GM19463 (cell line): ENCODE data around the gene CIZ1.

ENCODE experiments used
- ATAC-seq: cut with Tn5 transposase; IDR thresholded peaks from one replicate; pipeline ENCODE4 v1.9.1; 2021; ENCODE audit warnings: mild to moderate bottlenecking, moderate library complexity; ENCODE audit not compliant: unreplicated experiment

The CIZ1 gene

DNA sequence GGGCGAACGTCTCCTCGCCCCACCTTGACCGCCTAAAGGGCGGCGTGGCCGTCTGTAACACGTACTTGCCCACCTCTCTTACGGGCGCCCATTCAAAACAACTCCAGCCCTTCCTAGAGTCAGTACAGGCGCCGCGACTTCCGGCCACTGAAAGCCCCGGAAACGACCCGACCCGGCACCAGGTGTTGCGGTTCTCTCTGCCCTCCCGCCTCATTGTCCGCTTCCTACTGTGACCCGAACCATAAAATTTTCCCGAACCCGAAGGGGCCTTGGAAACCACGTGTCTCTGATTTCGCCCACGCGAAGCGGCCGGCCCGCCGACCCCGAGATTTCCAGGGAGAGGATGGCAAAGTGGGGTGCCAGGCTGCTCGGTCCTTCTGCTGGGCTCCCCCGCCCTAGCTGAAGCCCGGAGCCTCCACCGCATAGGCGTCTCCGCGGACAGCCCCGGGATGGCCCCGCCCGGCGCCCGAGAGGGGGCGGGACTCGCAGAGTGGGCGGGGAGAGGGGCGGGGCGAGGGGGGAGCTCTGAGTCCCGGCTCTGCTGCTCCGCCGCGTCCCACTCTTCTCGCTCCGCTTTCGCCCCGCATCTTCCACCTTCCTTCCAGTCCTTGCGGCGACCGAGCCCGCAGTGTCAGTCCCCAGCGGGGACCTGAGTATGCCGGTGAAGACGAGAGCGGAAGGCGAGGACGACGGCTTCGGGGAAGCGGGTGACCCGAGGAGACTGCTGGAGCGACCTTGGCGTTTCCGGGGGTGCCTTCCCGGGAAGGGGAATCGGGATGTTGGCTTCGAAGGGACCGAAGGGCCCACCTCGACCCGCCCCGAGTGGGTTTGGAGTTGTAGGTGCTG lies 63.2 kb downstream of the CIZ1 start:
- ATAC-seq = peak; percentile 62

- ATAC-seq = peak; percentile 59
Measured at GRCh38 chr9:128127568-128127989, 63.8 kb downstream of the CIZ1 start, which contains the start of gene PTGES2. TSS of gene PTGES2 (minus strand) at chr9:128127729. CDS start at chr9:128127717, 12 bp downstream.

GRCh38 chr9:128125580-128126354 lies 65.6 kb downstream of the CIZ1 start:
- ATAC-seq = no peak

- no peak for ATAC-seq
Measured at GRCh38 chr9:128124873-128125579, 66.3 kb downstream of the CIZ1 start.

GRCh38 chr9:128124451-128124850 lies 66.9 kb downstream of the CIZ1 start:
- no peak for ATAC-seq

DNA sequence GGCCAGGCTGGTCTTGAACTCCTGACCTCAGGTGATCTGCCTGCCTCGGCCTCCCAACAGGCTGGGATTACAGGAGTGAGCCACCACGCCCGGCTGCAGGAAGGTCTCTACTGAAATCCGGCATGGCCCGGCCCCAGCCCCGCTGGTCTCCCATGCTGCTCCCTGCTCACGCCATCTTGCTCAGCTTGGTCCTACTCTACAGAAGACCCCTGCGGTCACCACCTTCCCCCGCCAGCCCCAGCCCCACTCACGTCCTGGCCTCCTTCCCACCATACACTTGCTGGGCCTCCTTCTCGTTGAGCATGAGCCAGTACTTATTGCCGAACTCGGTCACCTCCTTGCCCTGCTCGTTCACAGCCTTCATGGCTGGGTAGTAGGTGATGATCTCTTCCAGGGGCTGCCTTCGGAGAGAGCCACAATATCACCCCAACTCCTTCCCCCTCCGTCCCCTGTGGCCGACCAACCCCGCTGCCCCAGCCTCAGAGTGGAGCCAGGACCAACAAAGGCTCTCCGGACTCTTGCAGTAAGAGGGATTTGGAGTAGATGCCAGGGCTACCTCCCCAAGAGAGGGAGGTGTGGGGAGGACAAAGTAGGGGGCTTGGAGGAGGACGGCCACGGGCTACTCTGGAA lies 67.8 kb downstream of the CIZ1 start:
- ATAC-seq = no peak

- no peak for ATAC-seq
Measured at GRCh38 chr9:128122809-128123175, 68.6 kb downstream of the CIZ1 start.

GRCh38 chr9:128121924-128122808 lies 69.2 kb downstream of the CIZ1 start:
- no peak for ATAC-seq

DNA sequence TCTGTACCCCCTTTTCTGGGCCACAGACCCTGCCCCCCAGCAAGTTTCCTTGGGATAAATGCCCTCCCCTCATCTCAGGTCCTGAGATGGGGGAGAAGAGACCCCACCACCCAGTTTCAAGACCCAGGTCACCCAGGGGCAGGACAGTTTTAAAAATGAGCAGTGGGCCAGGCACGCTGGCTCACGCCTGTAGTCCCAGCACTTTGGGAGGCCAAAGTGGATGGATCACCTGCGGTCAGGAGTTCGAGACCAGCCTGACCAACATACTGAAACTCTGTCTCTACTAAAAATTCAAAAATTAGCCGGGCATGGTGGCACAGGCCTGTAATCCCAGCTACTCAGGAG lies 69.9 kb downstream of the CIZ1 start:
- no peak for ATAC-seq

GRCh38 chr9:128120741-128121465 lies 70.5 kb downstream of the CIZ1 start:
- no peak for ATAC-seq

GRCh38 chr9:128120061-128120740 lies 71.2 kb downstream of the CIZ1 start:
- no peak for ATAC-seq

DNA sequence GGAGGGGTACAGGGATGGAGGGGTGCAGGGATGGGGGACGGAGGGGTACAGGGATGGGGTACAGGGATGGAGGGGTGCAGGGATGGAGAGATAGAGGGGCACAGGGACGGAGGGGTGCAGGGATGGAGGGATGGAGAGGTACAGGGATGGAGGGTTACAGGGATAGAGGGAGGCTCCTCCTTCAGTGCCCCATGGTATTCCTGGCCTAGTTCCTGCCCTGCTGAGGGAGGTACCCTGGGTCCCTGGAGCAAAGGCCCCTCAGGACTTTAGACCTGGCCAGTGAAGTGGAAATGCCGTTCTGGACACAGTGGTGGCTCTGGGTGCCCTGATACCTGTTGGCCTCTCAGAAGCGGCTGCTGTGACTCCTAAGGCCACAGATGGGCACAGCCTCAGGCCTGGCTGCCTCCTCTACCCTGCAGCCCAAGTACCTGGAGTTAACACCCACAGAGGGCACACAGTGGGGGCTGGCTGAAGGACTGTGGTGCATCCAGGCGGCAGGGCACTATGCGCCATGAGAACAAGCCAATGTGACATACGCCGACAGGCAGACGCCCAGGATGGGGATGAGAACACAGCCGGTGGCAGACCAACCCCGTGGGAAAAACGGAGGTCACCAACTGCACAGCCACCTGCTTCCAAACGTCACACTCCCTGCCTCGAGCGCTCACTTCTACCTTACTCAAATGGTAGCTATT lies 72.3 kb downstream of the CIZ1 start:
- ATAC-seq = no peak

DNA sequence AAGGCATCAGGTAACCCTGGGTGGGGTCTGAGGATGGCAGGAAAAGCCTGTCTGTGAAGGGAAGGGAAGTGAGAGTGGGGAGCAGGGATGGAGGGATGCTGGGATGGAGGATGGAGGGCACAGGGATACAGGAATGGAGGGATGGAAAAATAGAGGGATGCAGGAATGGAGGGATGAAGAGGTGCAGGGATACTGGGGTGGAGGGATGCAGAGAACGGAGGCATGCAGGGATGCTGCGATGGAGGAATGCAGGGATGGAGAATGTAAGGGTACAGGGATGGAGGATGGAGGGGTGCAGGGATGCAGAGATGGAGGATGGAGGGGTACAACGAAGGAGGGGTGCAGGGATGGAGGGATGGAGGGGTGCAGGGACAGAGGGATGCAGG lies 72.9 kb downstream of the CIZ1 start:
- ATAC-seq = no peak

GRCh38 chr9:128117613-128118471 lies 73.5 kb downstream of the CIZ1 start:
- ATAC-seq = no peak

DNA sequence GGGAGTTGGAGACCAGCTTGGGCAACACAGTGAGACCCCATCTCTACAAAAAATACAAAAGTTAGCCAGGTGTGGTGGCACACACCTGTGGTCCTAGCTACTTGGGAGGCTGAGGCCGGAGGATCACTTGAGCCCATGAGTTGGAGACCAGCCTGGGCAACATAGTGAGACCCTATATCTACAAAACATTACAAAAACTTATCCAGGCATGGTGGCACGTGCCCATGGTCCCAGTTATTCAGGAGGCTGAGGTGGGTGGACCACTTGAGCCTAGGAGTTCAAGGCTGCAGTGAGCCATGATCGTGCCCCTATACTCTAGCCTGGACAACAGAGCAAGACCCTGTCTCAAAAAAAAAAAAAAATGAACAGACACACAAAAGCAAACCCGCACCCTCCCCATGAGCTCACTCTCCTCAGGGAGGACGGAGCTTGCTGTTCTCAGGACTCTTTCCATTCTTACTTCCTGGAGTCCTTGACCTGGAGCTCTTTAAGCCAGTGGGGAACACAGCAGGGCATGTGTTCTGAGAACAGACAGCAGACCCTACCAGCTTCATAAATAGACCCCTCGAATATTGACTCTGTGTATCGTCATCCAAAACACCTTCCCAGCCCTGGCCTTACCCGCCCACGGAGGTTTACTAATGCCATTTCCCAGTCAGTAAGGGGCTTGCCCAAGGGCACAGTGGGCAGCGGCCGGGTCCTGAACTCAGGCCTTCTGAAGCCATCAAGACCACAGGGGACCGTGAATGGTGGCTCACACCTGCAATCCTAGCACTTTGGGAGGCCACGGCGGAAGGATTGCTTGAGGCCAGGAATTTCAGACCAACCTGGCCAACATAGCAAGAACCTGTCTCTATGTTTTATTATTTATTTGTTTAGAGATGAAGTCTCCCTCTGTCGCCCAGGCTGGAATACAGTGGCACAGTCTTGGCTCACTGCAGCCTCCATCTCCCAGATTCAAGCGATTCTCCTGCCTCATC lies 75.0 kb downstream of the CIZ1 start:
- ATAC-seq = no peak
